Thymus (tissue), 11 donors: ENCODE results near the gene DNMT3L. TPM values are rescaled to one million over a fixed set of nuclear protein-coding genes. Genes with fewer than 3 reads are reported as not detected.

Experiments
- DNase-seq, 9 donors: peaks; one replicate each; pipeline ENCODE4 v3.0.0-alpha.2; 2013; ENCODE audit warnings: low spot score in 9 of 9, low read depth in 6 of 9, missing footprints in 1 of 9
- H3K27ac ChIP-seq, 2 donors: one replicate each; pipeline ENCODE4 v1.5.1; 2013; ENCODE audit warnings: control low read depth in 1 of 2, low read depth in 1 of 2, low read length in 1 of 2, mild to moderate bottlenecking in 1 of 2, moderate library complexity in 1 of 2
- H3K27me3 ChIP-seq, 2 donors: one replicate each; pipeline ENCODE4 v1.5.1; 2013; ENCODE audit warnings: low read length in 1 of 2; ENCODE audit not compliant: control insufficient read depth in 2 of 2, insufficient read depth in 1 of 2
- H3K36me3 ChIP-seq, 2 donors: one replicate each; pipeline ENCODE4 v1.5.1; 2013; ENCODE audit warnings: low read length in 1 of 2, mild to moderate bottlenecking in 1 of 2, moderate library complexity in 1 of 2; ENCODE audit not compliant: control insufficient read depth in 2 of 2, insufficient read depth in 2 of 2
- H3K4me1 ChIP-seq, 2 donors: one replicate each; pipeline ENCODE4 v1.5.1; 2013; ENCODE audit warnings: low read length in 2 of 2; ENCODE audit not compliant: control insufficient read depth in 2 of 2, insufficient read depth in 2 of 2
- H3K4me3 ChIP-seq, 2 donors: one replicate each; pipeline ENCODE4 v1.5.1; 2013; ENCODE audit warnings: low read length in 2 of 2, control low read depth in 1 of 2, mild to moderate bottlenecking in 1 of 2
- H3K9me3 ChIP-seq, 2 donors: one replicate each; pipeline ENCODE4 v1.5.1; 2013; ENCODE audit warnings: low read length in 1 of 2, mild to moderate bottlenecking in 1 of 2; ENCODE audit not compliant: control insufficient read depth in 2 of 2, insufficient read depth in 1 of 2
- WGBS: extraction: QIAGEN DNeasy Blood & Tissue Kit; methylation state at CpG from one replicate; pipeline ENCODE4 v1.1.7; 2013; 5-methylcytosine and 5-hydroxymethylcytosine counted together
- polyA plus RNA-seq: library from polyadenylated mRNA; stranded (reverse); fragments of 200-250 nt; gene quantifications from one replicate; pipeline ENCODE4 v1.2.3, GENCODE V29; 2013
- total RNA-seq: library from RNA; stranded (reverse); fragments of 120-200 nt; gene quantifications from one replicate; pipeline ENCODE4 v1.2.4, GENCODE V29; 2013
- donor health status: healthy.

The DNMT3L gene
- total and polyA plus RNA-seq, 2 donors: 0.42 to 0.80 TPM

DNA sequence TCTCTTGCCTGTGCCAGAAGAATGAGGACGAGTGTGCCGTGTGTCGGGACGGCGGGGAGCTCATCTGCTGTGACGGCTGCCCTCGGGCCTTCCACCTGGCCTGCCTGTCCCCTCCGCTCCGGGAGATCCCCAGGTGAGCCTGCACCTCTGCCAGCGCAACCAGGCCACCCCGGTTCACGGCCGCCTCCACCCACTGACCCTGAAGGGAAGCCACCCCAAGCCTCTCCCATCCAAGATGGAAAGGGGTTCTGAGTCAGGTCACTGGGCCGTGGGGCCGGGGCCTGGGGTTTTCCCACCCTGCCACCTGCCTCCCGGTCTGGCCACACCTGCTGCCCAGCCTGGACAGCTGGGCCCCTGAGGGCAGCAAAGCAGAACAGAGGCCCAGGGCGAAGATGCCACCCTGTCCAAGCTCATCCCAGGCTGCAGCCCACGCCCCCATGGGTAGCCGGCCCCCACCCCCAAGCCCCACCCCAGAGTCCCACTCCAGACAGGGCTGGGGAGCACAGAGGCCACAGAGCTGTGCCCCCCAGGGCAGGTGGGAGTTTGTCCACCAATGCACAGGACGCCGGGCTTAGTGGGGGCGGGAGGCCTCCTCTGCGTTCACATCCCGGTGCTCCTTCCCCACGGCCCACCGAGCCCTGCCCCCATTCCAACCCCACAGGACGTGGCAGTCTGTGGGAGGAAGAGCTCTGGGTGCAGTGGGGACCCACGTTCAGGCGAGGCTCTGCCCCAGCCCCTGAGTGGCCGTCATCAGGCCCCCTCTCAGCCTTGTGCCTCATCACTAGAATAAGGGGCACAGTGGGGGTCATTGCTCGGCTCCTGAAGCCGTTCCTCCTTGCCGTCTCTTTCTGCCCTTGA, 29.6 kb upstream of the DNMT3L start:
- WGBS: 90% methylated on average over 33 of the region's 33 CpGs
- DNase-seq: no peak
- H3K27me3 ChIP-seq: peaks cover 0 to 25% of the 10 kb centered on the region in 2 donors

DNA sequence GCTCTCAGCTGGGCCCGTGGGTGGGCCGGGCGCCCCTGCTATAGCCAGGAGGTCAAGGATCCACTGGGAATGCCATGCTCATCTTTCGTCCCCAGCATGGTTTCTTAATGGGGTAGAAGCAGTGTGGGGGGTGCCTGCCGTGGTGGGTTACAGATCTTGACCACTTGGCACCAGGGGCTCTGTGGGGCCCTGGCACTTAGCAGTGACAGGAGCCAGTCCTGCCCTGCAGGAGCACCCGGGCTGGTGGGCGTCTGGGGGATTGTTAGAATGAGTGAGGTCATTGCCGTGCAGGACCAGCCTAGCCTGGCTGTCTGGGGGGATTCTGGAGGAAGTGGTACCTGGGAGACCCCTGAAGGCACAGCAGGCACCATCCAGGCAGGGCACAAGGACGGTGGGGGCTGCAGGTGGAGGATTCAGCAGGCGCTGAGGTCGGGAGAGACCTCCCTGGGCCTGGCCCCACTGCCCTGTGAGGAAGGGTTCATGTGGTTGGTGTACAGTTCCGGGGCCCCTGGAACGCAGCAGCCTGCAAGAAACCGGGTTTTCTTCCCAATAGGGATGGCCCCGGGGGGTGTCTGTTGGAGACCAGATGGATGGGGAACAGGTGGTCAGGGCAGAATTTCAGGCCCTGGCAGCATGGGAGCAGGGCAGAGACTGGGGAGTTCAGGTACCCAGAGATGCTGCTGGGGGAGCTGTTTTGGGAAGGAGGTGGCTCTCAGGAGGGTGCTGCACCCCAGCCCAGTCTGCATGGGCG, 28.8 kb upstream of the DNMT3L start:
- Histone ChIP-seq H3K27ac (no peak overlapping the region), H3K4me1 (peaks cover 0 to under 1% of the 10 kb centered on the region in 2 donors), H3K36me3 (no peaks in the 10 kb centered on the region), H3K27me3 (peaks cover 0 to 28% of the 10 kb centered on the region in 2 donors), H3K9me3 (no peaks in the 10 kb centered on the region), H3K4me3 (no peak overlapping the region)
- WGBS: 96% methylated on average over 16 of the region's 16 CpGs
- DNase-seq: no peak

More for the DNA sequence above, 29.6 kb upstream of the DNMT3L start:
- Histone ChIP-seq H3K4me1 (peaks cover 0 to 8% of the 10 kb centered on the region in 2 donors), H3K9me3 (no peaks in the 10 kb centered on the region), H3K4me3 (no peak overlapping the region), H3K27ac (no peak overlapping the region), H3K36me3 (no peaks in the 10 kb centered on the region)

DNA sequence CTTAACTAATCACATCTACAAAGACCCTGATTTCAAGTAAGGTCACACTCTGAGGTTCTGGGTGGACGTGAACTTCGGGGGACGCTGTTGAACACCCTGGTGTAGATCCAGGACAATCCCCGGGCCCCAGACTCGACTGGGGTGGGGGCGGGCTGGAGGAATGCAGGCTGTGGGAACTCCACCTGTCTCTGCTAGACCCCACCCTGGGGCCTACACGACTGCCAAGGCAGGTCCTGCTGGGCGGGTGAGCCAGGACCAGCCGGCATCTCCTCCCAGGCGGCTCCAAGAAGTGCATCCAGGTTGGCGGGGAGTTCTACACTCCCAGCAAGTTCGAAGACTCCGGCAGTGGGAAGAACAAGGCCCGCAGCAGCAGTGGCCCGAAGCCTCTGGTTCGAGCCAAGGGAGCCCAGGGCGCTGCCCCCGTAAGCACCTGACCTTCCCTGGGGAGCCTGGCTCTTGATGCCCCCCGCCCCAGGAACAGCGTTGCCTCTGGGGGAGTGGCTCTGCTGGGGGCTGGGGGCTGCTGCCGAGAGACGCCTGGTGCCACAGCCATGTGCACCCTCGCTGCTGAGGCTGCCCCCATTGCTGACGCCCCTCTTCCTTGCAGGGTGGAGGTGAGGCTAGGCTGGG, 27.8 kb upstream of the DNMT3L start:
- WGBS: 96% methylated on average over 24 of the region's 24 CpGs
- no peaks in the 10 kb centered on the region for H3K36me3 ChIP-seq
- peaks cover 0 to 38% of the 10 kb centered on the region in 2 donors for H3K27me3 ChIP-seq

DNA sequence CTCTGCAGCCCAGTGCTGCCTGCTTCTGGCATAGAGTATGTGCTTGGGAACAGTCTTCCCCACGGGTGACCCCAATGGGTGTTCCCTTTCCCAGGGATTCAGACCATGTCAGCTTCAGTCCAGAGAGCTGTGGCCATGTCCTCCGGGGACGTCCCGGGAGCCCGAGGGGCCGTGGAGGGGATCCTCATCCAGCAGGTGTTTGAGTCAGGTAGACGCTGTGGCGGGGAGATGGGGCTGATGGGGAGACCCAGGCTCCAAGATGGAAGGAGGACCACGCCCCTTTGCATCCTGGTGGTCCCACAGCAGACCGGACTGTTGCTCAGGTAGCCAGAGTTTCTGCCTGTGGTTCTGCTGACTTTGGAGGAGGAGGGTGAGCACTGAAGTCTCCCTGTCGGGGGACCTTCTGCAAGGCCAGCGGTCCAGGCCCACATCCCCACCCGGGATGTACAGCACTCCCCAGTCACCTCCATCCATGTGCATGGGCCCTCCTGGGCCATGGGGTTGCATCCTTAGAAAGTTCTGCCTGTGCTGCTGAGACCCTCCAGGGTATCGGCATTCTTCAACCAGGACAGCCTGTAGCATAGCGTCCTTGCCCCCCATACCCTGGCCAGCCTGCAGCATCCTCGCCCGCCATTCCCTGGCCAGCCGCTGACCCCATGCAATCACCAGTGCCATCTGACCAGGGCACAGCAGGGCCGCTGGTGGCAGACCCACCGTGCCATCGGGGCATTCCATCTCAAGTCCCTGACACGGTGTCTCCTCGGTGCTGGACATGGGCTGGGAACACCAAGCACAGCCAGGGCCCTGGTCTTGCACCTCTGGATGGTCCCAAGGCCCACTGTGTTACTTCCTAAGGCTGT, 26.8 kb upstream of the DNMT3L start:
- 98% methylated on average over 23 of the region's 23 CpGs for WGBS
- Histone ChIP-seq H3K27me3 (peaks cover 0 to 47% of the 10 kb centered on the region in 2 donors), H3K4me1 (no peaks in the 10 kb centered on the region), H3K27ac (no peak overlapping the region), H3K36me3 (no peaks in the 10 kb centered on the region), H3K9me3 (peaks cover 0 to 2% of the 10 kb centered on the region in 2 donors), H3K4me3 (no peak overlapping the region)
- no peak for DNase-seq

More for the DNA sequence above, 27.8 kb upstream of the DNMT3L start:
- DNase-seq: no peak
- Histone ChIP-seq H3K4me3 (no peak overlapping the region), H3K9me3 (no peaks in the 10 kb centered on the region), H3K27ac (no peak overlapping the region), H3K4me1 (no peaks in the 10 kb centered on the region)

DNA sequence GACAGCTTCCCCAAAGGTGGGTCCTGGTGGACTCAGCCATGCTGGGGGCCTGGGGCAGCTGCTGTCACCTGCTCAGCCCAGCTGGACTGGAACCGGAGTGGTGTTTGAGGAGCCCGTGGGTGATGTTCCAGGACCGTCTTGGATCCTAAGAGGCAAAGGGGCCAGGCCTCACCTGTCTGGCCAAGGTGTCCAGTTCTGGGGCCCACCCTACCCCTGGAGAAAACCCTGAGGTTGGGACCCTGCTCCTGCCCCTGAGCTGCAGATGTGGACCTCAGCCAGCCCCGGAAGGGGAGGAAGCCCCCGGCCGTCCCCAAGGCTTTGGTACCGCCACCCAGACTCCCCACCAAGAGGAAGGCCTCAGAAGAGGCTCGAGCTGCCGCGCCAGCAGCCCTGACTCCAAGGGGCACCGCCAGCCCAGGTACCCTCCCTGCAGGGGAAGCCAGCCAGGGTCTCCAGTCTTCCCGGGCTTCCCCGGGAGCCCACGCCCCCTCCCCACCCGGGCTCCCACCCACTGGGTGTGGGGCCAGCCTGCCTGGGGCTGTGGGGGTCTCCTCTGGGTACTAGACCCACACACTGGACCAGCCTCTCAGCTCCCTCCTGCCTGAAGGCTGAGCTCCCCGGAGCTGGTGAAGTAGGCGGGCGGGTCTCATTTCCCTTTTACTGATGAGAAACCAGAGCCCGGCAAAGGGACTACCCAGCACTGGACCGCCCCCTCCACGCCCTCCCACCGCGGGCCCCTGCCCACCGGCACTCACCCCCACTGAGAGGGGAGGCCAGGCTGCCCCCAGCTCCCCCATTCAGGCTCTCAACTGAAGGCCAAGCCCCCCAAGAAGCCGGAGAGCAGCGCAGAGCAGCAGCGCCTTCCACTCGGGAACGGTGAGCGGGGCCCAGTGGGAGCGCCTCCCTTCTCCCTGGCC, 25.3 kb upstream of the DNMT3L start:
- H3K27me3 ChIP-seq: peaks cover 0 to 52% of the 10 kb centered on the region in 2 donors
- no peak for DNase-seq
- no peak overlapping the region for H3K4me3 ChIP-seq
- no peaks in the 10 kb centered on the region for H3K36me3 ChIP-seq
- H3K9me3 ChIP-seq: peaks cover 0 to 2% of the 10 kb centered on the region in 2 donors
- no peak overlapping the region for H3K27ac ChIP-seq
- H3K4me1 ChIP-seq: no peaks in the 10 kb centered on the region
- 92% methylated on average over 31 of the region's 31 CpGs for WGBS

DNA sequence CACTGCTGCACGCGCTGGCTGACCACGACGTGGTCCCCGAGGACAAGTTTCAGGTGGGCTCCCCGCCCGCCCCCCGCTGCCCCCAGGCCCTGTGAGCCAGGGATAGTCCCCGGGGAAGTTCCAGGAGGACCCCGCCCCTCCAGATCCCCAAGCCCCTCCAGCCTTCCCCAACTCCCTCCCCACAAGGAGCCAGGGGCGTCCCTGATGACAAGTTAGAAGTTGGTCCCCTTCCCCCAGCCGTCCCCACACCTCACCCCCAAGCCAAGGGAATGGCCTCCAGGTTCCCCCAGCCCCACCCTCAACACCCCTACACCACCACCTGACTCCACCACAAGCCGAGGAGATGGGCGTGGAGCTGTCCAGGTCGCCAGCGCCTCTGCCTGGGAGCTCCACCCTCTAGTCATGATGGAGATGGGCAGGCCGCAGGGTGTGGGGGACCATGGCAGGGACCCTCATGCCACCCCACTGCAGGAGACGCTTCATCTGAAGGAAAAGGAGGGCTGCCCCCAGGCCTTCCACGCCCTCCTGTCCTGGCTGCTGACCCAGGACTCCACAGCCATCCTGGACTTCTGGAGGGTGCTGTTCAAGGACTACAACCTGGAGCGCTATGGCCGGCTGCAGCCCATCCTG, 24.5 kb upstream of the DNMT3L start:
- no peaks in the 10 kb centered on the region for H3K36me3 ChIP-seq
- no peak for DNase-seq
- H3K9me3 ChIP-seq: peaks cover 0 to 2% of the 10 kb centered on the region in 2 donors
- H3K27me3 ChIP-seq: peaks cover 0 to 52% of the 10 kb centered on the region in 2 donors
- 81% methylated on average over 21 of the region's 21 CpGs for WGBS
- H3K4me3 ChIP-seq: no peak overlapping the region
- H3K4me1 ChIP-seq: no peaks in the 10 kb centered on the region
- H3K27ac ChIP-seq: no peak overlapping the region

DNA sequence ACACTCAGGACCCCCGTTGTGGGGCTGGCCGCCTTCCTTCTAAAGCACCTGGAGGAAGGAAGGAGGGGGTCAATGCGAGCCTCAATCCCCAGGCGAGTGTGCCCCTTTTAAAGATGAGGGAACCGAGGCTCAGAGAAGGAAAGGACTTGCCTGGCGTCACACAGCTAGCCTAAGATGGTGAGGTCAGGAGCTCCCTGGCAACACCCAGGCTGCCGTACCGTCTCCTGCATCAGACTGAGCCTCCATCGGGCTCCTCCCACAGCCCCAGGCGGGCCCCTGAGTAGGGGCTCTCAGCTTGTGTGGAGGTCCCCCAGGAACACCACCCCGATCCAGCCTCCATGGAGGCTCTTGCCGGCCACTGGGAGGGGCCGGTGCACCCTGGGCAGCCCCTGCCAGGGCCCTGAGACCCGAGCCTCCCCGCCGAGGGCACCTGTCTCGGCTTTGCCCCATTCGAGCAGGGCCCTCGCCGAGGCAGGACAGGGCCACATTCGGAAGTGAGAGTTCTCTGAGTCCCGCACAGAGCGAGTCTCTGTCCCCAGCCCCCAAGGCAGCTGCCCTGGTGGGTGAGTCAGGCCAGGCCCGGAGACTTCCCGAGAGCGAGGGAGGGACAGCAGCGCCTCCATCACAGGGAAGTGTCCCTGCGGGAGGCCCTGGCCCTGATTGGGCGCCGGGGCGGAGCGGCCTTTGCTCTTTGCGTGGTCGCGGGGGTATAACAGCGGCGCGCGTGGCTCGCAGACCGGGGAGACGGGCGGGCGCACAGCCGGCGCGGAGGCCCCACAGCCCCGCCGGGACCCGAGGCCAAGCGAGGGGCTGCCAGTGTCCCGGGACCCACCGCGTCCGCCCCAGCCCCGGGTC, 23.7 kb upstream of the DNMT3L start, which contains the start of gene AIRE:
AIRE (plus strand) TSS at position 739 of the 855 bp plus-strand sequence. CDS start 131 bp downstream, outside the sequence.
- no peaks in the 10 kb centered on the region for H3K36me3 ChIP-seq
- H3K4me1 ChIP-seq: no peaks in the 10 kb centered on the region
- 67% methylated on average over 56 of the region's 56 CpGs for WGBS
- H3K4me3 ChIP-seq: no peak within 1 kb of the TSS
- DNase-seq: no peak
- peaks cover 0 to 2% of the 10 kb centered on the region in 2 donors for H3K9me3 ChIP-seq
- H3K27ac ChIP-seq: no peak within 1 kb of the TSS
- H3K27me3 ChIP-seq: peaks cover 0 to 52% of the 10 kb centered on the region in 2 donors
